Sciatic nerve (tissue), 2 donors: ENCODE results near the gene SARS2. TPM values are rescaled to one million over a fixed set of nuclear protein-coding genes. Genes with fewer than 3 reads are reported as not detected.
A peak's percentile ranks its signal among the peaks of the same experiment; 100 is the strongest.
"Not testable (repeated sequence)": the region's sequence is repeated elsewhere in the genome, so short reads cannot be mapped to it uniquely, and the experiment has no call there.

Source experiments
- ATAC-seq: fragments of 200-7000 bp; cut with Tn5 transposase; one replicate; pipeline ENCODE4 v1.9.1; 2020; ENCODE audit warnings: mild to moderate bottlenecking, moderate library complexity
- DNase-seq: peaks from one replicate; pipeline ENCODE4 v3.0.0-alpha.2; 2020; ENCODE audit warnings: low spot score
- intact Hi-C: fragments of 100-400 bp; cut with DNase I; formaldehyde crosslinking; loops from one replicate; pipeline ENCODE4 v1.14.2; 2022
- total RNA-seq: library from RNA; stranded (reverse); fragmentation: NEBNext Ultra II Directional; extraction: Animal tissue kit (Norgen Biotek cat#: 25700); gene quantifications from one replicate; pipeline ENCODE4 v1.2.1, GENCODE V29; 2021
- donor health status: DM: no; HTN: no; CAD: no.
- donor health status: DM: no; HTN: no; CAD: no.

The SARS2 gene
- total RNA-seq, 1 donor from 2014 or later: 17.9 TPM

DNA sequence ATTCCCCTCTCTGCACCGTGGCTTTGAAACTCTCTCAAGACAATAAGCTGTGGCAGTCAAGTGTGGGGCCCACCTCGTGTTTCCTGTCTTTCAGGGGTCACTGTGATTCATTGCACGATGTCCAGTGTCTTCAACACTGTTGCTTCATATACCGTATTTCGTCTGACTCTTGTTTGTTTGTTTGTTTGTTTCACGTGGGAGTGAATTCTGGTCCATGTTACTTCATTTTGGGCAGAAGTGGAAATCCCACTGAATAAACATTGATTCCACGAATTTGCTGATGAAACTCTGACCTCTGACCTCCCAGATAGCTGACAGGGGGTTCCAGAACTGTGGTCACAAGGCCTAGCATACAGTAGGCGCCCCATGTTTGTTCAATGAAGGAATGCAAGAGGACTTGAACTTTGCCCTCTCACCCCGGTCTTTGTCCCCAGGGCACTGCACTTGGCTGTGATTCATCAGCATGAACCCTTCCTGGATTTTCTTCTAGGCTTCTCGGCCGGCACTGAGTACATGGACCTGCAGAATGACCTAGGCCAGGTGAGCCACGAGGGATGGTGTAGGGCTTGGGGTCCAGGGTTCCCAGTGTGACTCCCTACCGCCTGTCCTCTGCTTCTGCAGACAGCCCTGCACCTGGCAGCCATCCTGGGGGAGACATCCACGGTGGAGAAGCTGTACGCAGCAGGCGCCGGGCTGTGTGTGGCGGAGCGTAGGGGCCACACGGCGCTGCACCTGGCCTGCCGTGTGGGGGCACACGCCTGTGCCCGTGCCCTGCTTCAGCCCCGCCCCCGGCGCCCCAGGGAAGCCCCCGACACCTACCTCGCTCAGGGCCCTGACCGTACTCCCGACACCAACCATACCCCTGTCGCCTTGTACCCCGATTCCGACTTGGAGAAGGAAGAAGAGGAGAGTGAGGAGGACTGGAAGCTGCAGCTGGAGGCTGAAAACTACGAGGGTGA is 25.7 kb downstream of the SARS2 start:
- DNase-seq: no peak
- intact Hi-C loops: loop anchor here (1.0 kb wide), 1 partner anchor 361 kb away; no protein-coding TSS in a partner anchor
- ATAC-seq: no peak

DNA sequence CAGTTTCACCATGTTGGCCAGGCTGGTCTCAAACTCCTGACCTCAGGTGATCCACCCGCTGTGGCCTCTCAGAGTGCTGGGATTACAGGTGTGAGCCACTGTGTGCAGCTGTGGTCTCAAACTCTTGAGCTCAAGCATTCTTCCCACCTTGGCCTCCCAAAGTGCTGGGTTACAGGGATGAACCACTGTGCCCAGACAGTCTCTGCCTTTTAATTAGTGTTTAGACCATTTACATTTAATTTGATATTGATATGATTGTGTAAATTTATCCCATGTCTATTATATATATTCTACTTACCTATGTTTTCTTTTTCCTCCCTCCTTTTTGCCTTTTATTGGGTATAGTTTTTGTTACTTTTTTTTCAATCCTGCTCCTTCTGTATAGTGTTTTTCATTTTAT is 28.9 kb downstream of the SARS2 start:
- ATAC-seq (no peak), DNase-seq (no peak)
- intact Hi-C loops: no loop called here

DNA sequence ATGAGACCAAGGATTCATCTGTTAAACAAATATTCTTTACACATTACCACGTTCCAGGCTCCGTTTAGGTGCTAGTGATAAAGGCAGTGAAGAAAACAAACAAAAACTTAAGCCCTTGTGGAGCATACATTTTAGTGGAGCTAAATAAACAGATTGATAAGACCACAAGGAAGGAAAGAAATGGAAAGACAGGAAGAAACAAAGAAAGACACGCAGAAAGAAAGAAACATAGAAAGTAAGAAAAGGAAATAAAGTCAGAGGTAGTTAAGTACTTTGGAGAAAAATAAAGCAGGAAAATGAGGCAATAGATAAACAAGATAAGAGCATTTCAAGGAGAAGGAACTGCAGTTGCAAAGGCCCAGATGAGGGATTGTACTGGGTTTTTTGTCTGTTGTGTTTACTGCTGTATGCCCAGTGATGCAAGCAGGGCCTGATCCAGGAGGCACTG is 29.8 kb downstream of the SARS2 start:
- no peak for ATAC-seq
- DNase-seq: no peak
- intact Hi-C loops: no loop called here

DNA sequence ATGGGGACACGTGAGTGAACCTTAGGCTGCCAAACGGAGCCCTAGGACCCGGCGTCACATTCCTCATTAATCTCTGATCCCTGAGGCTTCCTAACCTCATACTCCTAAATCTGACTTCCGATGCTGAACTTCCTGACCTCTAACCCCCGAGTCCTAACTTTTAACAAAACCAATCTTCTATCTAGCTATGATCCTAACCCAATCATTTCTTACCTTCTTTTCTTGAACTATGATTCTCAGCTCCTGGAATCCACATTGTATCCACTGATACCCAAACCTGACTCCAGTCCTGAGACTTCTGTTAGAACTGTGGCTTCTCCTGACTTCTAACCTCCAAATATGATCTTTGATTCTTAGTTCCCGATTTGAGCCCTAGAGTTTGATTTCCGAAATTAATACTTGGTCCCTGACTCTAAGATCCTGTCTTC is 30.3 kb downstream of the SARS2 start:
- DNase-seq (no peak), ATAC-seq (no peak)
- intact Hi-C loops: no loop called here

DNA sequence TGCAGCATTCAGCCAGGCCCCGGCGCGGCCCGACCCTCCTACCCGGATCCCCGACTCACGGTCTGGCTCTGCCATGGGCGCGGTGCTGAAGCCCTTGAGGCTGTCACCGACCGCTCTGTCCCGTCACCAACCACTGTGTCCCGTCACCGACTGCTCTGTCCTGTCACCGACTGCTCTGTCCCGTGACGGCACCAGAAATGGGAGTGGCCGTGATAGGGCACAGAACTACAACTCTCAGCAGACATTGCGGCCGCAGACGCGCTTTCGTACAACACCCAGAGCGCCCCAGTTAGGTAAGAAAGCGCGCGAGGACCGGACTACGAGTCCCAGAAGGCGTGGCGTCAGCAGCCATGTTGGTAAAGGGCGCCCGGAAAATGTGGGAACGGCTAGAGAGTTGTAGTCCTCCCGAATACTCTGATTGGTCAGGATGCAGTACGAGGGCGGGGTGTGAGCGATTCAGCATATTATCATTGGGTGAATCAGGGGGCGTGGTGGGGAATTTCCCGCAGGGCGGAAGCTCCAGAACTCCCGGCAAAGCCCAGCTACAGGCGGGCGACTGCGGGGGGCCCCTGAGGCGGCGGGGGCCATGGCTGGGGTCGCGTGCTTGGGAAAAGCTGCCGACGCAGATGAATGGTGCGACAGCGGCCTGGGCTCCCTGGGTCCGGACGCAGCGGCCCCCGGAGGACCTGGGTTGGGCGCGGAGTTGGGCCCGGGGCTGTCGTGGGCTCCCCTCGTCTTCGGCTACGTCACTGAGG is 30.9 kb downstream of the SARS2 start, which contains the start of the genes NFKBIB and SIRT2:
Gene NFKBIB (plus strand): TSS at position 523 of the 755 bp plus-strand sequence. CDS start 64 bp downstream, at position 587.
Gene SIRT2 (minus strand): TSS at position 172 of the 755 bp plus-strand sequence. CDS start 97 bp downstream, at position 75.
- intact Hi-C loops: no loop called here
- ATAC-seq (peak; percentile 99), DNase-seq (peak; percentile 99)

DNA sequence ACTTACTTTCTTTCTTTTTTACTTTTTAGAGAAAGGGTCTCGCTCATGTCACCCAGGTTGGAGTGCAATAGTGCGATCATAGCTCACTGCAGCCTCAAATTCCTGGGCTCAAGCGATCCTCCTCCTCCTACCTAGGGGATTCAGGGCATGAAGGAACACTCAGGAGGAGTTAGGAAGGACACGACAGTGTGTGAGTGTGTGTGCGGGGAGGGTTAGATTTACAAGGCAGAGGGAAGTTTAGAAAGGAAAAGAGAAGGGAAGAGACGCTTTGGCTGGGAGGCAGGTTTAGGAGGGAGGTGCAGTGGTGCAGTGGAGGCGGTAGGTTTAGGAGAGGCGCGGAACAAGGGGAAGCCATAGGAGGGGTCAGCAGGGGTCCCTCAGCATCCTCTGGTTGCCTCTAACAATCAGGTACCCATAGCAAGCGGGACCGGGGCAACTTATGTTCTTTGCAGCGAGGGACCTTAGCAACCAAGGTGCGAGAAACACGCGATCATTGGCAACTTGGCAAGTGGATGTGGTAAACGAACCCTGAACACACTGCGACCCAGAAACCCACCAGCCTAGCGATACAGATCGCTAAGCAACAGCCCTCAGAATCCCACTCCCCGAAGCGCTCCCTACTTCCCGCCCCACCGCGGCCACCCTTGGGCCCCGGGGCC is 31.6 kb downstream of the SARS2 start:
- intact Hi-C loops: no loop called here
- peak; percentile 8 for ATAC-seq
- DNase-seq: no peak

DNA sequence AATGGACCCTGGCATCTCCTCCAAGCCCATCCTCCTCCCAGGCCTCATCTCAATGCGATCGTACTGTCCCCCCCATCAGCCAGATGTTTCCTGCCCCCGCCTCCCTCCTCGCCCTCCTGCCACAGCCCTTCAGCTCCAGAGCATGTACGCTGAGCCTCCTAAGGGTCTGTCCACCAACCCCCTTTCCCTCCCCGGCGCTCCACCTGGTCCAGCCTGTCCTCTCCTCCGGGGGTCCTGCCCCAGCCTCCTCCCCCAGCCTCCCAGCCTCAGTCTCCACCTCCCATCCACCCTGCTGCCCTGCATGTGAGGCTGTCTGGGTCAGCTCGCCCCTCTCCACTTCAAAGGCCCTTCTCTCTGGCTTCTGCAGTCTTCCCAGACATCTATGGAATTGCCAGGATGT is 35.6 kb downstream of the SARS2 start:
- no peak for ATAC-seq
- DNase-seq: no peak
- intact Hi-C loops: no loop called here

DNA sequence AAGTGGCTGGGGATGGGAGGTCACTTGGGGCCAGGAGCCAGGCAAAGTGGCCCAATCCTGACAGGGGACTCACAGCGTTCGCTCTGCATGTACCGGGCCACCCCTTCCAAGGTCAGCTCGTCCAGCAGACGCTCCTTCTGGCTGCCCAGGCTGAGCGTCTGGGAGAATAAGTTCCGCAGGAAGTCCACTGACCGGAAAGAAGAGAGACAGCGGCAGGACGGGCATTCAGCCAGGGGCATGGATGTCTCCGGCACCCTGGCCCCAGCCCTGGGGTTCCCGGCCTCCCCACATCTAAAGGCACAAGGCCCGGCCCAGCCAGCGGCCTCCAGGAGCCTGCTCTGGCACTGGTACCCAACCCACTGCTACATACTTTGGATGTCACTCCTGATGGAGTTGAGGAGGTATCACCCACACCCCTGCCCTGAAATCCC is 37.2 kb downstream of the SARS2 start:
- DNase-seq (no peak), ATAC-seq (no peak)
- intact Hi-C loops: no loop called here

DNA sequence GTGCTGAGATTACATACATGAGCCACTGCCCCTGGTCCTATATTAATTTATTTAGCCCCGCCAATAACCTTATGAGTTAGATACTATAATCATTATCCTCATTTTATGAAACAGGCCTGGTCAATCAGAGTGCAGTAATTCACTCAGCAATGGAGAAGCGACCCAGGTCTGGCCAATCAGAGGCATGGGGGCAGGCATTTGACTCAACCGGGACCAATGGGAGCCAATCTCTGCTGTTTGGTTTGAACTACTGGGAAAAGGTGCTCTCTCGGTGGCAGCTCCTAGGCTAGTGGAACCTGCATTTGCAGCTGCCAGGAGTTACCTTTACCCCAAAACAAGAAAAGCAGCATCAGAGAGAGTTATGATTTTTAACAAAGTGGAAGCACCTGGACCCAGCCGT is 37.7 kb downstream of the SARS2 start:
- ATAC-seq (no peak), DNase-seq (no peak)
- intact Hi-C loops: no loop called here

DNA sequence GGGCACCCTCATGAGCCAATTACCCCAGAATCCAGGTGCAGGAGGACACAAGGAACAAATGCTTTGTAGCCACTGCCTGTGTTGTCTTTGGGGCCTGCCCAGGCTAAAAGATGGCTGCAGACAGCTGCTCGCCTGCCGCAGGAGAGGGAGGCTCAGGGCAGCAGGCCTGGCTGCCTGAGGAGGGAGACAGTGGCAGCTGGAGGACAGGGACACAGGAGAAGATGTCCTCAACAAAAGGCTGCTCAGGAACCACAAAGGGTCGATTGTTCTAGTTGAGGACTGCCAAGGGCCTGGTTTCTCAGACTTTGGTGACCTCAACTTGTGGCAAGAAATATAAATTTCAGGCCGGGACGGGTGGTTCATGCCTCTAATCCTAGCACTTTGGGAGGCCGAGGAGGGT is 38.8 kb downstream of the SARS2 start:
- intact Hi-C loops: no loop called here
- DNase-seq (no peak), ATAC-seq (no peak)

DNA sequence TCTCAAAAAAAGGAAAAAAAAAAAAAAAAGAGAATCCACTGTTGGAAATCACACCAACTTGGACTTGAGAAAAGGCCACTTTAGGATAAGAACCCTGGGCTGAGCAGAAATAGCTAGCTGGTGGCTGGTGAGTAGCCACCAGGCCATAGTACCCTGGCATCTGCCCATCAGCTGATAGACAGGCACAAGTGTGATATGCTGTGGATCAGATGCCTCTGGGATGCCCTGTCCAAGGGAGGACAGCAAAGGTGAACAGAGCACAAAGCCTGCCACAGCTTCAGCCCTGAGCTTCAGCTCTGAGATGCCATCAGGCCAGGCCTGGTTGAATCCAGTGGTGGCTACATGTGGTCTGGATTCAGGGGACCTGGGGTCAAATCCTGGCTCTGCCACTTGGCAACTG is 39.9 kb downstream of the SARS2 start:
- DNase-seq (no peak), ATAC-seq (no peak)
- intact Hi-C loops: no loop called here

DNA sequence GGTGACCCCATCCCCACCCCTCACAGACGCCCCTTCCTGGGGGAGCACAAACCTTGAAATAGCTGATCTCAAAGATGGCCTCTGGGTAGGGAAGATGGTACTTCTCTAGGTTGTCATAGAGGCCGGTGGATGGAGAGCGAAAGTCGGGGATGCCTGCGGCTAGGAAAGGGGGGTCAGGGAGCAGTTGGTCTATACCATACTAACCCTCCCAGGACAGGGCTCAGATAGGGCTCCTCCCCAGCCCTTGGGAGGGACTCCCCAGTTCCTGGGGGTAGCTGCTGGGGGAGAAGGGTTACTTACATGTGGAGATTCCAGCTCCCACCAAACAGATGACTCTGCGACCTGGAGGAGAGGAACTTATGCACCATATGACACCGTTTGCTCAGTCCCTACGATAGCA is 40.8 kb downstream of the SARS2 start:
- ATAC-seq (no peak), DNase-seq (no peak)
- intact Hi-C loops: no loop called here

DNA sequence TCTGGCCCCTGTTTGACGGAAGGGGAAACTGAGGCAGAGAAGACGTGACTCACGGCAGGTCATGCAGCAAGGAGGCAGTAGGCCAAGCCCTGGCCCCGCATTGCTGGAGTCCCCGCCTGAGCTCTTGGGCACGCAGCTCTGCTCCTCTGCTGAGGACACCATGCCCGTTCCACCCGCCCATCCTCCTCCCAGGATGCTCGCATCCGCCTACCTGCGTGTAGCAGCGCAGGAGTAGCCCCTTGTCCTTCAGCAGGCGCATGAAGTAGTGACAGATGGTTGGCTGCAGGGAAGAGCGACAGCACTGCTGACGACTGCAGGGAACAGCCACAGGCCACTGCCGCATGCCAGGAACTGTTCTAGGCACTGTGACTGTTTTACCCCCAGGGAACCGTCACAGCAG is 41.7 kb downstream of the SARS2 start:
- intact Hi-C loops: no loop called here
- no peak for DNase-seq
- ATAC-seq: no peak

DNA sequence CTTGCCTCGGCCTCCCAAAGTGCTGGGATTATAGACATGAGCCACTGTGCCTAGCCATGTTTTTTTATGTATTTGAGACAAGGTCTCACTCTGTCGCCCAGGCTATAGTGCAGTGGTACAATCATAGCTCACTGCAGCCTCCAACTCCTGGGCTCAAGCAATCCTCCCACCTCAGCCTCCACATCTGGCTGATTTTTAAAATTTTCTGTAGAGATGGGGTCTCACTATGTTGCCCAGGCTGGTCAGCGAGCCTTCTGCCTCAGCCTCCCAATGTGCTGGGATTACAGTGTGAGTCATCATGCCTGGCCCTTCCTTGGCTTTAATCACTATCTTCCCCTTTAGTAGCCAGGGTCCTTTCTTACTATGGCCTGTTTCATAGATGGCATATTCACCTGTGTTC is 45.9 kb downstream of the SARS2 start:
- DNase-seq, ATAC-seq, intact Hi-C loops: not testable (repeated sequence)

DNA sequence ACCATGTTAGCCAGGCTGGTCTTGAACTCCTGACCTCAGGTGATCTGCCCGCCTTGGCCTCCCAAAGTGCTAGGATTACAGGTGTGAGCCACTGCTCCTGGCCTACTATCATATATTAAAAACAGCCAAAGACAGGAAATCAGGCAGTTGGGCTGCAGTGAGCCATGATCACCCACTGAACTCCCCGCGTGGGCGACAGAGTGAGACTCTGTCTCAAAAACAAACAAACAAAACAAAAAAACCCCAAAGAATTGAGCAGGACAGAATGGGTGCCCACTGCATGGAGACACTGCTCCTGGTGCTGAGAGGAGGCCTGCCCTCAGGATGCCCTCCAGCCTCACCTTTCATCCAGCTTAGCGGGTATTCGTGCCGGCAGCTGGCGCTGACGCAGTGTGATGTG is 47.3 kb downstream of the SARS2 start:
- ATAC-seq (no peak), DNase-seq (no peak)
- intact Hi-C loops: no loop called here

DNA sequence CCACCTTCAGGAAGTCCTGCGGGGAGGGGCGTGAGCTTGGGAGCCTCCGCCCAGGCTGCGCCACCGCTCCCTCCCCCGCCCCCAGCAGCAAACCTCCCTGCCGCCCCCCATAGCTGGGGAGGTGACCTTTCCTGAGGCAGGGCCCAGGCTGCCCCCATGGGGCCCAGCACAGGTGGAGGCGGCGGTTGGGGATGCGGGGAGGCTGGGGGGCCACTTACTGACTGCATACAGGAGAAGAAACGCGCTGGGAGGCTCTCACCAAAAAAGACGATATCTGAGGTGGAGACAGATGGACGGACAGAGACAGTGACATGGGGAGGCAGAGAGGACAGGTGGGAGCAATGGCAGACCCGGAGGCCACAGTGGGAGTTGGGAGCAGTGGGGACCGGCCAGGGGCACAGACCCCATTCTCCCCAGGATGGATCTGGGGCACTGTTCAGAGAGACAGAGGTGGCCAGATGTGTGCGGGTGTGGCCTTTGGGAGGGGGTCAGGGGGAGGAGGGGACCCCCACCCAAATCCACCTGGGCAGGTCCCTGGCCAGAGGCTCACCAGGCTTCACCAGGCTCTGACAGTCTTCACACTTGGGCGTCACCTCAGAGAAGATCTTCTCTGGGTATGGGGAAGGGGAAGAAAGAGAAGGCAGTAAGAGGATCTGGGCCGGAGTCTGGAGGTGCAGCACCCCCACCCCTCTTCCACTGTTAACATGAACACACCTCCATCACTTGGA is 49.5 kb downstream of the SARS2 start:
- ATAC-seq: no peak
- intact Hi-C loops: no loop called here
- DNase-seq: no peak

DNA sequence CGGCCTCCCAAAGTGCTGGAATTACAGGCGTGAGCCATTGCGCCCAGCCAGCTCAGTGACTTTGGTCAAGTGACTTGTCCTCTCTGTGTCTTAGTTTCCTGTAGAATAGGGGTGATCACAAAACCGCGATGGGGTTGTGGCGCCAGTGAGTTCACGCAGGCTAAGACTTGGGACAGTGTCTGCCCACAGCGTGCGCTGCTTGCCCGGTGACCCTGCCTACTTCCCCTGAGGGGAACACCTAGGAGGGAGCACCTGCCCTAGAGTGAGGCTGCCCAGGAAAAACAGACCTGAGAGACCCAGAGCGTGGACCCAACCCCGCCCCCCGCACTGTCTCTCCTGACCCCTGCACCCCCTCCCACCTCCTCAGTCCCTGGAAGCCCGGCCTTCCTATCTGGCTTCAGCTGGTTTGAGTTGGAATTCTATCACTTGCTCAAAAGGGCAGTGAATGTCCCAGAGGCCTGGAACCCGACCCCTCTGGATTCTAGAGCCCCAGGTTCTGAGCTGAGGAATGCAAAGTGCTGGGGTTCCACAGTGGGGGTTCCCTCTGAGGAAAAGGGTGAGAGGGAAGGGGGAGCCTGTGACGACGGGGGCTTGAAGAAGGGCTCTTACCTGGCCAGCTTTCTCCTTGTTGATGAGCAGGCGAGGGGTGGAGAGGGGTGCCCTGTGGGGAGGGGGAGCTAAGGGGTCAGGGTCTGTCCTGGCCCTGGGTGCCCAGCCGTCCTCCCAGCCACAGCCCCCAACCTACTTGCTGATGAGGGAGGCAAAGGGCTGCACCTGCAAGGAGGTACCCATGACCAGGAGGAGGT is 50.3 kb downstream of the SARS2 start:
- DNase-seq: no peak
- intact Hi-C loops: no loop called here
- no peak for ATAC-seq

DNA sequence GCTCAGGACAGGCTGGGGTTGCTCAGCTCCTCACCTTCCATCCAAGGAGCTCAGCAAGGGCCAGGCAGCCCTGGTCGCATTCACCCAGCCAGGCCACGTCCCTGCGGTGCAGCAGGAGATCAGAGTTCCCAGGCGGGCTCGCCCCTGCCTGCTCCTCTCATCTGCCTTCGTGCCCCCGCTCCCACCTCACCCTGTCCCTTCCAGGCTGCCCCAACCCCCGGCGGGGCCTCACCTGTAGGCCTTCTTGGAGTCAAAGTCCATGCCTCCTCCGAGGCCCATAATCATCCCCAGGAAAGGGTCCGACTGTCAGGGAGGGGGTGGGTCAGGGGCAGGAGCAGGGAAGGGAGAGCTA is 51.2 kb downstream of the SARS2 start:
- intact Hi-C loops: no loop called here
- no peak for DNase-seq
- ATAC-seq: peak; percentile 7
